GM18519 (cell line): ENCODE results near the gene CTIF.

Source experiments
- ATAC-seq: cut with Tn5 transposase; IDR thresholded peaks from one replicate; pipeline ENCODE4 v1.9.1; 2021; ENCODE audit warnings: mild to moderate bottlenecking, moderate library complexity; ENCODE audit not compliant: unreplicated experiment, low FRiP score

Gene CTIF

DNA sequence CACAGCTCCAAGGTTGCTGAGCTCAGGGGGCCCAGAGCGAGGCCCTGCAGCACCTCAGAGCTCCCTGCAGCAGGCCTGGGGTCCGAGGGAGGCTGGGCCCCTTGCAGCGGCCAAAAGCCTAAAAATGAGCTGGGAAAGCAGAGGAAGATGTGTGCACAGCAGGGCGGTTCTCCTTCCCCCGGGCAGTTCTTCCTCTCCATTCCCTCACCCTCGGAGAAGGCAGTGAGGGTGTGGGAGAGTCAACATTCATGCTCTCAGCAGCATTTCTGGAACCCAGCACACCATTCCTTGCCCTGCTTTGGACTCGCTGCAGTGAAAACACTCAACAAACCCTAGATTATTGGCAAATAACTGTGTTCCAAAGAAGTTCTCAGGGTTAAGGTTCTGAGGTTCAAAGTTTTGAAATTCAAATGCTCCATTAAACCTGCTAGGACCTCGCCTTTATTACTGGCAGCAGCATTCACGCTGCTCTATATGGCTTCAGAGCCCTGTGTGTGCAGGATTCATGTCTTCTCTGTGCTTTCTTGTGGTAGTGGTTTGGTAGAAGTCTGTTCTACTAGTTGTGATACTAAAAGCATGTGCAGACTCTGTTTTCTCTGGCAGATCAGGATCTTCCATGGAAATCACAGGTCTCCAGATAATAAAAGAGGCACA, 79.1 kb downstream of the CTIF start:
- ATAC-seq: no peak

DNA sequence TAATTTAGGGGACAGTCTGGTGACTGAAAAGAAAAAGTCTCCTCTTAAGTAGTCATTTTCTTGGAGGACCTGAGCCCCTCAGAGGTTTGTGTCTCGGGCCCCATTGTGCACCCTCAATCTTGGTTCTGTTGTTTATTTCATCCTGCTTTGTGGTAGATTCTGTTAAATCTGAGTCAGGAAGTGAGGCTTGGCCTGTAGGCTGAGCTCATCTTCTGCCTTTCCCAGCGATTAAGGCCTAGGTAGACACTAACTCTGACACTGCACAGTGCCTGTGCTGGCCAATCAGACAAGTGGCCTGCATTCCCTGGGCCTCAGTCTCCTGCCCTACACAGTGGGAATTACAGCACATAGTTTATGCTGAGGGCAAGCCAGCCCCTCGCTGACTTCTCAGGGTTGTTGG, 80.2 kb downstream of the CTIF start:
- no peak for ATAC-seq

DNA sequence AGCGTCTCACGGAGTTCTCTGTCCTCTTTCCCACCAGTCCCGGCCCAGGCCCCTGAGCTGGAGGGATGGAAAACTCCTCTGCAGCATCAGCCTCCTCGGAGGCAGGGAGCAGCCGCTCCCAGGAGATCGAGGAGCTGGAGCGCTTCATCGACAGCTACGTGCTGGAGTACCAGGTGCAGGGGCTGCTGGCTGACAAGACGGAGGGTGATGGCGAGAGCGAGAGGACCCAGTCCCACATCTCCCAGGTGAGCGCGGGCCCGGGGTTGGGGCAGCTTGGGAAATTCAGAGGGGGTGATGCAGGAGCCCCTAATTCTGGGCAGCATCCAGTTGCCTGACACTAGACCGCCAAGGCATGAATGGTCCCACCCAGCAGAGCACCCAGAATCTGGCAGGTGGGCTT, 80.7 kb downstream of the CTIF start:
- ATAC-seq: no peak

DNA sequence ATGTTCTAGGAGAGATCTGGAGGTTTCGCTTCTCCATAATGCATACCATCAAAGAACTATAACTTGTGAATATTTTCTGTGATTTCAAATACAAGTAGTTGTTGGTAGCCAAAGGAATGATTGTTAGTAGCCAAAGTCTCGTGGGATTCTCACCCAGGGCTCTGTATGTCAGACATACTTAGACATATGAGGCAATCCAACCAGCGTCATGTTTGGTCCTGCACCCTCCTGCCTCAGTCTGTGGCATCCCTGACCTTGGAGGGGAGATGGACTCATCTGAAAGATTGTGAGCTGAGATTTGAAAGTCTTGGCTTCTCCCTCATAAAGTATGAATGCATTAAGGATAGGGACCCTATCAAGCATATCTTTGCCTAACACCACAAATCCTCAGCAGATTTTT, 81.2 kb downstream of the CTIF start:
- no peak for ATAC-seq

DNA sequence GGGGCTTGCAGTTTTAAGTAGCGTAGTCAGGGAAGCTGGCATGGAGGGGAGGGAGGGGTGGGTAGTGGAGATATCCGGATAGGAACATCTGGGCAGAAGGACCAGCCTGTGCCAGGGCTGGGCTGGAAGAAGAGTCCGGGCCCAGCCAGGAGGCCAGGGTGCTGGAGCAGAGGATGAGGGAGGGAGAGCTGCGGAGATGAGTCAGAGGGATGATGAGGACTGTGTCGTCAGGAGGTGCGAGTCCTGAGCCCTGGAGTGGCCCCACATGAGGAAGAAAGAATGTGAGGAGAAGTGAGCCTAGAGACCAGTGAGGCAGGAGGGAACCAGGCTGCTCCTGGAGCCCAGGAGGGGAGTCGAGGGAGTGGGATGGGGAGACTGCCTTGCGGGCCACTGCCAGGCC, 82.4 kb downstream of the CTIF start:
- ATAC-seq: no peak

DNA sequence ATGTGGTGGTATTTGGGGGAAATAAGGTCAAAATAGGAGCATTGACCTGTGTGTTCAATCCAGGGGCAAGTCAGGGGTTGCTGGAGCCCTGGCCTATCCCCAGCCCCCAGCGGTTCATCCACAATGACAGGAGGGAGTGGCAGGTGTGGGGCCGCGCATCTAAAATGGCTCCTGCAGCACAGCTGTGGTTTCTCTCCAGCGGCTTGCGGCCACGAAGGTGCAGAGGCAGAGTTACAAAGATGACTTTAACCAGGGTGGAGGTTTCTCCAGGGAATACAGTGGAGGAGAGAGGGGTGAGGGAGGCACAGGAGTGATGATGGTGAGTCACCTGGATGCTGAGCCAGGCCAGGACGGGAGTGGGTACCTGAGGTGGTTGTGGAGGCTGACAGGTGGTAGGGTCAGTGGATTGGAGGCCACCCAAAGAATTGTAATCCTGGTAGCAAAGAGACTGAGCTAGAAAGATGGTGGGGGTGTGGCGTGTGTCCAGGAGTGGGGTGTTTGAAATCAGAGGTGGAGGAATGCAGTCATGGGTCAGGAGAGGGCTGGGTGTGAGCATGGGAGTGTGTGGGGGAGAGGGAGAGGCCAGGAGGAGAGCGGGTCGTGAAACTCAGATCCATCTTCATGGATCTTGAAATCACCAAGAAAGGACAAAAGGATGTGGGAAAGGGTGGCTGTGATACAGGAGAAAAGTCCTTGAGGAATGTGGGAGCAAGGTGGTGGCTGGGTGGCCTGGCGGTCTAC, 83.2 kb downstream of the CTIF start:
- ATAC-seq: no peak

DNA sequence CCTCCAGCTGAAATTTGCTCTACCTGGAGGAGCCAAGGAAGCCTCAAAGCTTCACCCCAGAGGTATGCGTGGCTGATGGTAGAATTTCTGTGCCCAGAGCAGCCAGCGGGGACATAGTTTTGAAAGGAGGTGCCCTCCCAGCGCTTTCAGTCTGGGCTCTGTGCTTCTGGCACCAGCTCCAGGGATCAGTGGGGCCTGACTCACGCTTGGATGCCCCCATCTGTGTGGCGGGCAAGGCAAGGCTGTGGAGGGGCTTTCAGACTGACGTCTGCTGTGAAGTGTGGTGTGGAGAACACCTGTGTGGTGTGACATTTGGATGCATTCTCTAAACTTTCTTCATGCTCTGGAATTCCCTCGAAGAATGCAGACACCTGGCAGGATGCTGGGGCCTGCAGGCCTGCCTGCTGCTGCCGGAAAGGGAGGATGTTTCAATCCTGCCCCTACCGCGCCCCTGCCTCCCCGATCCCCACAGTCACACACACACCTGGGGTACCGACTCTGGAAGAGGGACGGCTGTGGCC, 84.1 kb downstream of the CTIF start:
- no peak for ATAC-seq

DNA sequence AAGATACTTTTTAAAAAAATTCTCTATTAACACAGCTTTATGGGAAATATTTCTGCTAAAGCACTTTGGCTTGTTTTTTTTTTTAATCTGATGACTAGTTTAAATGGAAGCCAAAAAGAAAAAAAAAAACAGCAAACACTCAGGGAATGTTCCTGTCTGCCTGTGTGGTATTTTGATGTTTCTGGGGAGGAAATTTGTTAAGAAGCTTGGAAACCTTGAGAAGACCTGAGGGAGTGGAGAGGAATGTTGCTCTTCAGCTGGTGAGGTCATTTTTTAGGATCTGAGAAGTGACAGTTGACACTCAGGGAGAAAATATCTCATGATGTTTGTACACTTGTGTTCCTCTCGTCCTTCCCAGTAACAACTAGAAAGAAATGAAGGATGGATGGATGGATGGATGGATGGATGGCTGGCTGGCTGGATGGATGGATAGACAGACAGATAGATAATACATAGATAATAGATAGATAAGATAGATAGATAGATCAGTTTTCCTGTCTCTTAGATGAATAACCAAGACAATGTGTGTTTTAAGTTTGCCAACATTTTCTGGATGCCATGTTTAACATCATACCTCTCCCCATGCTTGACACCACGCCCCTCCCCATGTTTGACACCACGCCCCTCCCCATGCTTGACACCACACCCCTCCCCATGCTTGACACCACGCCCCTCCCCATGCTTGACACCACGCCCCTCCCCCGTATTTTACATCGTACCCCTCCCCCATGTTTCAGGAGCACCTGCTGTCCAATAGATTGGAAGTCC, 84.8 kb downstream of the CTIF start:
- ATAC-seq: no peak

DNA sequence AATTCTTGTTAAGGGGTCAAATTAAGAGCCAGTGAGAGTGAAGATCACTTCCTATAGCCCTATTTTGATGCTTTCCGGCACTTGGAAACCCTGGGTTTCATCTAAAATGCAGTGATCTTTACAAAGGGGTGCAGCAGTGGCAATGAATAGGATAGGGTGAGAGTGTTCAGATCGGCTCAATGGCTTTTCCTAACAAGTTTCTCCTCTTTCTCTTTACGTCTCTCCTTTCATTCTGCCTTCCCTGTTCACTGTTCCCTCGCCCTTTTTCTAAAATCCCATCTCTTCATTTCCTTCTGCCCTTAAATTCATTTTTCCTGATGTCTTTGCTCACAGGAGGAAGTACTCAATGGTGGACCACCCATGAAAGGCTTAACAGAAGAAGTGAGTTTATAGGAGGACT, 86.0 kb downstream of the CTIF start:
- ATAC-seq: no peak

DNA sequence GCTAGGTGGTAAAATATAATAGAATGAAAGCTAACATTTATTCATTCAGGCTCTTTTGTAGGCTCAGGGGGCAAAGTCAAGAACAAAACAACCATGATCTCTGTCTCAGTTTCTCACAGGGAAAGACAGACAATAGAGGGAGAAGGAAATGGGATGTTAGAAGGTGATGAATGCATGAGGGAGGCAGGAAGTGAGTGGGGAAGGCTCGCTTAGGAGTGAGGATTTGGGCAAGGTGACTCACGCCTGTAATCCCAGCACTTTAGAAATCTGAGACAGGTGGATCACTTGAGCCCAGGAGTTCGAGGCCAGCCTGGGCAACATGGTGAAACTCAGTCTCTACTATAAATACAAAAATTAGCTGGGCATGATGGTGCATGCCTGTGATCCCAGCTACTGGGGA, 88.4 kb downstream of the CTIF start:
- no peak for ATAC-seq

DNA sequence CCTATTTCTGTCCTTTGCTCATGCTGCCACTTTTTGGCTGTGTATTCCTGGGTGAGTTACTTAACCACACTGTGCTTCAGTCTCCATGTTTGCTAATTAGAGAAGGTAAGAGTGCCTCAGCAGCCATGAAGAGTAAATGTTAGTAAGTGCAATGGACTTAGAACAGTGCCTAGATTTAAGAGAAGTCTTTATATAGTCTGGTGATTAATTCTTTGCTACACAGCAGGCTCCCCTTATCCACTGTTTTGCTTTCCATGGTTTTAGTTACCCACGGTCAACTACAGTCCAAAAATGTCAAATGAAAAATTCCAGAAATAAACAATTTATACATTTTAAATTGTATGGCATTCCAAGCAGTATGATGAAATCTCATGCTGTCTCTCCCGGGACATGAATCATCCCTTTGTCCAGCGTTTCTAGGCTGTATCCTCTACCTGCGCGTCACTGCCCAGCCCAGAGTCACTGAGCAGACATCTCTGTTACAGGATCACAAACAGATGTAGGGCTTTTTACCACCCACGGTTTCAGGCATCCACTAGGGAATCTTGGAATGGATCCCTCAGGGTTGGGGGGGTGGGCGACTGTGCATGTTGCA, 91.0 kb downstream of the CTIF start:
- no peak for ATAC-seq

DNA sequence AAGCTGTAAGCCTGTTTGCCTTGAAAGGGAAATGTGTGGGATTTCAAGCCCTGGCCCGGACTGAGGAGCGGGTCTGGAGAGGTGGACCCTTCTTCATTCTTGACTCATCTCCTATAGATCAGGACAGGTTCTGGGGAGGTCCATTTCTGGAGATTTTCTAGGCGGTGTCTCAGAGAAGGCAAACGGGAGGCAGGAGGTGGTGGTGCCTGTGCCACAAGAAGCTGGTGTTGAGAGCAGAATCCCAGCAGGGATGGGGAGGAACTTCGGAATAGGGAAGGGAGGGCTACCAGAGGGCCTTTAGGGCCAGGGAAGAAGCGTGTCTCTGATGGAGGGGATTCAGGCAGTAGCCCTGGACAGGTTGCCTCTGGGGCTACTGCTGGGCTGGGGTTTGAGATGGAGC, 93.0 kb downstream of the CTIF start:
- ATAC-seq: no peak

DNA sequence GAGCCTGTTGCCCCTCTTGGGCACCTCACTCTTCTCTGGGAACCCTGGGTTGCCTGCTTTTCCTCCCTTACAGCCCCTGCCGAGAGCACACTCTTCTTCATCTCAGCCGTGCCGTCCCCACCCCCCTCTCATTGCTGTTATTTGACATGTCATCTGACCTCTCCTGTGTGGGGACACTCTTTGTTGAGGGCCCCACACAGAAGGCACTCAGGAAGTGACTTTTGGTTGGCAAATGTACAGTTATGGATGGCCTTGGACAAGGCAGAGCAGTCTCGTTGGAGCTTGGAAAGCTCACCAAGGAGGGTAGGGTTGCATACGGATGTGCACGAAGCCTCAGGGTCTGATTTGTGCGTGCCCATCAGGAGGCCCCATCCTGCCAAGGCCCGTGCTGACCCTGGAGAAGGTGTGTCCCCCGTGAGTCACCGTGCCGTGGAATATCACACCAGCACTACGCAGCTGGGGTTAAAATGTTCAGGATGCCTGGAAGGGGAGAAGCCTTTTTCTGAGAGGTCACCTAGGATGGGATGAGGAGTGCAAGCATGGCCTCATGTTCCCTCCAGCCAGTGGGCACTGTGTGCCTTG, 93.9 kb downstream of the CTIF start:
- no peak for ATAC-seq

DNA sequence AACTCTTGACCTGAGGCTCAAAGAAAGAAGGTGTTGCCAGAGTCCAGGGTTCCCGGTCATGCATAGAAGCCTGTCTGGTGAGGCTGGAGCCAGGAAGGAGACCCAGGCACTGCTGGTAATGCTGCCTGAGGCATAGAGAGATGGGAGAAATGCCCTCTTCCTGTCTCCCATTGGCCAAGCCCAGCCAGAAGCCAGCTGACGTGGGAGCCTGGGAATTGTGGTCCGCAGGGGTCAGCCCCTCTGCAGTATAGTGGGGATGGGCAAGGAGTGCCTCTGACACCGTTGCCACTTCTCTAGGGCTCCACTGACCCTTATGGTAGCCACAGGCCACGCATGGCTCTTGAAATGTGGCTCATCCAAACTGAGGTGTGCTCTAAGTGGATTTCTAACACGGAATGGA, 95.7 kb downstream of the CTIF start:
- no peak for ATAC-seq

DNA sequence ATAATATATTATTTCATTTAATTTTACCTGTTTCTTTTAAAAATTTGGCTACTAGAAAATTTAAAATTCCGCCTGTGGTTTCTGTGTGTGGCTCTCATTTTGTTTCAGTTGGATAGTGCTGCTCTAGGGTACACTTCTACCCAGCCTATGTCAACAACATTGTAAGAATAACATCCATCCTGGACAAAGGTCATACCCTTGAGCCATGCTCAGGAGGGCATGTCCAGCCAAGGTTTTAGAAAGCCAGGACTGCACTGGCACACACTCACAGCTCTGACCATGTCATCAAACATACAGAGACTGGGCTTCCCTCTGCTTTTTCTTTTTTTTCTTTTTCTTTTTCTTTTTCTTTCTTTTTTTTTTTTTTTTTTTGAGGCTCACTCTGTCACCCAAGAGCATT, 96.1 kb downstream of the CTIF start:
- no peak for ATAC-seq

DNA sequence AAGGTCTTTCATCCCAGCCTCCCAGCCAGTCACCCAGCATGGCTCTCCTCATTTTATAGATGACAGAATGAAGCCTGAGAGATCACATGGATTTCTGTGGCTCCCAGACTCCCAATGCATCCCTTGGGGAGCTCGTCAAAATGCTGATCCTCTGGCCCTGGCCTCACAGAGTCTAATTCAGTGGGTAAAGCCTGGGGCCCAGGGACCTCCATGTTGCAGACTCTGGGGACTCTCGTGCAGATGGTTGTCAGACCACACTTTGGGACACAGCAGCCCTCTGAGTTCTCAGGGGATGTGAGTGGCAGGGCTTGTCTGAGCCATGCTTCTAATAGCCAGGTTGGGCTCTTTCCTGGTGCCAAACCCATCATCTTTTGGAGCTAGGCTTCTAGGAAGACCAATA, 97.0 kb downstream of the CTIF start:
- no peak for ATAC-seq

DNA sequence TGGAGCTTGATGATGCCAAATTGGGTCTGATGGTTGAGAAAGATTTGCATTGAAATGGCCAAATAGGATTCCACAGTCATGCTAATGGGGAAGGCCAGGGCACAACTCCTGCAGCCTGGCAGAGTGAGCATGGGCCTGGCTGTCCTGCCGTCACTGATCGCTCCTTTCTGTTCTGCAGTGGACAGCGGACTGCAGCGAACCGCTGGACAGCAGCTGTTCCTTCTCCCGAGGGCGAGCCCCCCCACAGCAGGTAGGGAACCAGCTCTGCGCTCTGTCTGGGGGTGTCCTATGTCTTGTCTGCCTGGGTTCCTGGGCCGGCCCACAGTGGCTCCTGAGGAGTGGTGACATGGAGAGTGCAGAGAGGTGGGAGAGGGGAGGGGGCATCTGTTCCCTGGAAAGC, 97.6 kb downstream of the CTIF start:
- ATAC-seq: no peak

DNA sequence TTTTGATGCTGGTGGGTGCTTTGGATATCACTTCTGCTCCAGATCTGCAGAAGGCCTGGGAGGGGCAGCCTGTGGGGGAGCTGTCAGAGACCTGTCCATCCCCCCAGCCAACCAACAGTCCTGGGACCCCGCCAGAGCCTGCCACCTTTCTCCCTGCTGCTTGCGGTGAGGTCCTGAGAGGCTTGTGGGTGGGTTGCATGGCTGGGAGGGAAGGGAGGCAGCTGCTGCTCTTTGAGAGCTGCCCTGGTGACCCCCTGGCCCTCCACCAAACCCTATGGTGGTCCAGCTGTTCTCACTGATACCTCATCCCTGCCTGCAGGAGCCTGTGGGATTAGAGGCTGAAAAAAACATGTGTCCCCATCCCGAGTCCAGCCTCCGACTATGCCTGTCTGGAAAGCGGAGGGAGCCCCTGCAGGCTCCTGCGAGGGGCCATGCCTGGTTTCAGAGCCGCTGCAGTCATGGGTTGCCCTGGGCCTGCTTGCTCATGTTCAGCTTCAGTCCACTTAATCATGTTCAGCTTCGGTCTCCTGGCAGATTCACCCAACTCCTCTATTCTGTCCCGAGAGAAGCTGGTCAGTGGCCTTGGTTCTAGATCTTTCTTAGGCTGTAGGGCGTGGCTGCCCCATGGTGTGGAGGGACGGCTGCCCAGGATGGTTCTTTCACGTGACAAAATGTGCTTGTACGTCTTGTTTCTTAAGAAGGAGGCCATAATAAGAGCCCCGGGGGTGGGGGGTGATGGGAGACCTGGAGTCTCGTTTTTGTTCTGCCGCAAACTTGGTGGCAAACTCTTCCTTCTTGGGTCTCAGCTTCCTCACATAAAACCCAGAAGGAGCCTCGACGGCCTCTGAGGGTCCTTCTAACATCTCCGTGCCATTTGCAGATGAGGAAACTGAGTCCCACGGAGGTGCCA, 98.5 kb downstream of the CTIF start:
- no peak for ATAC-seq

DNA sequence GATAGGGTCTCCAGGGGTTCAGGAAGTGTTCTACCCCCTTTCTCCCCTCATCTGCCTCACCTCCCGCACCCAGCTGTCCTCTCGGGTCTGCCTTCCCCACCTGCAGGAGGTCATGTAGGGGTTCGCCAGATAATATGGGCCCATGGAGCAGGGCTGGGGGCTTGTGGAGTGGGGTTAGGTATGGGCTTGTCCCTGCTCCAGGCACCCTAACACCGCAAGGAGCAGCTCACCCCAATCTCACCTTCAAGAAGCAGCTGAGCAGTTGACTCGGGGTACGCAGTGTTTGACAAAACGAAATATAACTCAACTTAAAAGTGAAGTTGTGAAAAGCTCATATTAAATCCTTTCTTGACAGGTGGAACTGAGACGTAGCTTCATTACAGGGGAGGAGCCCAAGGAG, 99.6 kb downstream of the CTIF start:
- no peak for ATAC-seq
